ENCODE results near the gene SCN1B.
"Not testable (repeated sequence)": the region's sequence is repeated elsewhere in the genome, so short reads cannot be mapped to it uniquely, and the experiment has no call there.

The SCN1B gene

GRCh38 chr19:35019144-35019543 lies 11.1 kb upstream of the SCN1B start:
- DNase-seq, result no peak

- DNase-seq, result no peak
Measured at GRCh38 chr19:35021016-35021415, 9.3 kb upstream of the SCN1B start.

DNA sequence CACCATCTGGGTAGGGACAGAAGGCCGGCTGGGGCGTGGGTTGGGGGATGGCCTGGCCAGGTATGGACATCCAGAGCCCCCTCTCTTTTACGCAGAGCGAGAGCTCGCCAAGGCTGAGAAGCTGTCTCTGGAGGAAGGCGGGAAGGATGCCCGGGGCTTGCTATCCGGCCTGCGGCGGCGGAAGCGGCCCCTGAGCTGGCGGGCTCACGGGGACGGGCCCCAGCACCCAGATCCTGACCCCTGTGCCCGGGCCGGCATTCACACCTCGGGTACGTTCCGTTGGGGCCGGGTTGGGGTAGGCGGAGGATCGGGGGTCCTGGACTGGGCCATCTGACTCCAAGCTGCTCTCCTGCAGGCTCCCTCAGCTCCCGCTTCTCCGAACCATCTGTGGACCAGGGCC lies 8.7 kb upstream of the SCN1B start:
- no peak for DNase-seq

- no peak for DNase-seq
Measured at GRCh38 chr19:35022460-35022859, 7.8 kb upstream of the SCN1B start.

DNA sequence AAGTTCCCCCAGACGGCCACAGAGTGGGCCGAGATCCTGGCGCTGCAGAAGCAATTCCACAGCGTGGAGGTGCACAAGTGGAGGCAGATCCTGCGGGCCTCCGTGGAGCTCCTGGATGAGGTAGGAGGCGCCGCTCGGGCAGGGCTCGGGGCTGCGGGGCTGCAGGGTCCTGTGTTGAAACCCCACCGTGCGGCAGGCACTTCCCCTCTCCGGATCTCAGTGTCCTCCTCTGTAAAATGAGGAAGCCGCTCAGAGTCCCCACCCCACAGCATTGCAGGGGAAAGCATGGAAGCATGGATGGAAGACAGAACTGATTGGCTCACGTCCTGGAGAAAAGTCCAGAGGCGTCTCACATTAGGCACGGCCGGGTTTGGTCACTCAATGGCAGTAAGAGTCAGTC lies 6.8 kb upstream of the SCN1B start:
- no peak for DNase-seq

DNA sequence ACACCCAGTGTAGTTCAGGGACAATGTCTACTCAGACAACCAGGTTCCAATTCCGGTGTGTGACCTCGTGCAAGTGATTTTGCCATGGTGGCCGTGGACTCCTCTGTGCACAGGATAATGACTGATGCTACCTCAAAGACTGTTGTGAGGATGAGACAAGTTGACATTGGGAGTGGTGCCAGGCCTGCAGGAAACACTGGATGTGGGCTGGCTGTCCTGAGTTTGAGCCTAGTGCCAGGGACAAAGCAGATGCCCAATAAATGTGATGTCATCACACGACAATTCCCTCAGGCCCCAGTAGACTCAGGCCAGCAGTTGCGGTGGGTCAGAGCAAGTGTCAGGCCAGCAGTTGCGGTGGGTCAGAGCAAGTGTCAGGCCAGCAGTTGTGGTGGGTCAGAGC lies 6.2 kb upstream of the SCN1B start:
- no peak for DNase-seq

- no peak for DNase-seq
Measured at GRCh38 chr19:35025969-35026368, 4.3 kb upstream of the SCN1B start.

DNA sequence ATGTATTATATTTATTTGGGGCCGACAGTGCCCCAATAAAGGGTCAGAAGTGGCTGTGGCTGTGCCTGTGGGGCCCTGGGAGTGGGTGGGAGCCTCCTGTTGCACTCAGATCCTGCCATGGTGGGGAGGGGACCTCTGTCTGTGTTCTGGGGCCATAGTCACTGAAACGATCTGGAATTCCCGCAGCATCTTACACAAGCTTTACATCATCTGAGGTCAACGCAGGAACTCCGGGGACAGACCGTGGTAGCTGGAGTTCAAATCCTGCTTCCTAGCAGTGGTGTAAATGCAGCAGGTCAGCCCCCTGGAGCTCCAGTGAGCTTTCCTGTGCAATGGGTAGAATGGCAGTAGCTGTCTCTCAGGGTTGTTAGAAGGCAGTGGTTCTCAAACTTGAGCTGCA lies 3.9 kb upstream of the SCN1B start:
- DNase-seq, result no peak

- no peak for DNase-seq
Measured at GRCh38 chr19:35027009-35027408, 3.3 kb upstream of the SCN1B start.

DNA sequence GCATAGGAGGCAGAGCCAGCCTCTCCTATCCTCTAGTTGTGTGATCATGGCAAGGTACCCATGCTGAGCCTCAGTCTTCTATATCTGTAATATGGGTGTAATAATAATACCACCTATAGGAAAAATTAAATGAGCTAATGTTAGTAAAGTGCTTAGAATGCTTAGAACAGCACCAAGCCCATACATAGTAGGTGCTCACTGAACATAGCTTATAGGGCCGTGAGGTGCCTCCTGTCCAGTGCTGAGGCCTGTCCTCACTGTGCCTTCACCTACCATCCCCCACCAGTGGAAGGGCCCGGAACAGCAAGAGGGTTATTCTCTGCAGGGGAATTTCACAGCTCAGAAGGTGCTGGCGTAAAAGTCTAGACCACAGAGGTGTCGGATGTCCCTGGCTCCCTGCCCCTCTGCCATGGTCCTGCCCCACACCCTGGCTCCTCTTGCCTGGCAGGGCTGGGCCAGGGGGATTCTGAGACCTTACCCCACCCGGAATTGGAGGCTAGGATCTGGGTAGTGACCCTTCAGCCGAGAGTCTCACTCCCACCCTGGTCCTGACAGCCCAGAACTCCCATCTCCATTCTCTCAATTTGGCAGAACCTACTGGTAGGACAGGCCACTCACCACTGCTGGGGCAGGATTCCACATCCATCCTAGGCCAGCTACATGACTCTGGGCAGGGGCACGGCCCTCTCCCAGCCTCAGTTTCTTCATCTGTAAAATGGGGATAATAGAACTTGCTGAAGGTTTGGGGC lies 2.2 kb upstream of the SCN1B start:
- no peak for DNase-seq

DNA sequence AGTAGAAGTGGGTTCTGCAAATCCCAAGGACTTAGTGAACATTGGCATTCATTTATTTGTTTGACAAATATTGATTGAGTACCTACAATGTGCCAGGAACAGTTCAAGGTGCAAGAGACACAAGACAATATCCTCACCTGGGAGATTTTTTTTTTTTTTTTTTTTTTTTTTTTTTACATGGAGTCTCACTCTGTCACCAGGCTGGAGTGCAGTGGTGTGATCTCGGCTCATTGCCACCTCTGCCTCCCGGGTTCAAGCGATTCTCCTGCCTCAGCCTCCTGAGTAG lies 1.7 kb upstream of the SCN1B start:
- DNase-seq, result not testable (repeated sequence)

DNA sequence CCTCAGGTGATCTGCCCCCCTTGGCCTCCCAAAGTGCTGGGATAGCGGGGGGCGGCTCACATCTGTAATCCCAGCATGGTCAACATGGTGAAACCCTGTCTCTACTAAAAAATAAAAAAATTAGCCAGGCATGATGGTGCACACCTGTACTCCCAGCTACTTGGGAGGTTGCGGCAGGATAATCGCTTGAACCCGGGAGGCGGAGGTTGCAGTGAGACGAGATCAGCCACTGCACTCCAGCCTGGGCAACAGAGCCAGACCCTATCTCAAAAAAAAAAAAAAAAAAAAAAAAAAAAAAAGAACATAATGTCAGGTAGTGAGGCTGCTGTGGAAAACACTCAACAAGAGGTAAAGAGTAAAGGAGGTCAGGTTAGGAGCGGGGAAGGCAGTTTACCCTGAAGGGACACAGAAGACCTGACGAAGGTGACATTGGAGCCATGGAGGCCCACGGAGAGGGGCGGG lies 964 bp upstream of the SCN1B start:
- not testable (repeated sequence) for DNase-seq

DNA sequence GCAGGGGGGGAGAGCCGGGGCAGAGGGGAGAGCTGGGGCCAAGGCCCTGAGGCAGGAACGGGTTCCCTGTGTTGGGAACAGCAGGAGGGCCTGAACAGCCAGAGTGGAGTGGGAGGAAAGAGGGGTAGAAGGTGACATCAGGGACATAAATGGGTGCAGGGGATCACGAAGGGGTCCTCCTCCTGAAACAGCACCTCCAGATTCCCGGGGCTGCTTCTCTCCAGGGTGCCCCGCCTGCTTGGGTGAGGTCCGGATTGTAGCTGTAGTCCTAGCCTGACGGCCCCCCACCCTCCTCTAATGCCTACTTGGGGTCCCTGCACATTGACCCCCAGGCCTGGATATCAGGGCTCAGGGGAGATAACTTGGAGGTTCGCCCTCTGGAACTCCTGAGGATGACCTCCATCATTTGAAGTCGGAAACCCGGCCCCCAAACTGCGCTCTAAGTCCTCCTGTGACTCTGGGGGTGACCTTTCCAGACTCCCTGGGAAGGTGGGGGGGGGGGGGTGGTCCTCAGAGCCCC lies 473 bp upstream of the SCN1B start:
- no peak for DNase-seq

DNA sequence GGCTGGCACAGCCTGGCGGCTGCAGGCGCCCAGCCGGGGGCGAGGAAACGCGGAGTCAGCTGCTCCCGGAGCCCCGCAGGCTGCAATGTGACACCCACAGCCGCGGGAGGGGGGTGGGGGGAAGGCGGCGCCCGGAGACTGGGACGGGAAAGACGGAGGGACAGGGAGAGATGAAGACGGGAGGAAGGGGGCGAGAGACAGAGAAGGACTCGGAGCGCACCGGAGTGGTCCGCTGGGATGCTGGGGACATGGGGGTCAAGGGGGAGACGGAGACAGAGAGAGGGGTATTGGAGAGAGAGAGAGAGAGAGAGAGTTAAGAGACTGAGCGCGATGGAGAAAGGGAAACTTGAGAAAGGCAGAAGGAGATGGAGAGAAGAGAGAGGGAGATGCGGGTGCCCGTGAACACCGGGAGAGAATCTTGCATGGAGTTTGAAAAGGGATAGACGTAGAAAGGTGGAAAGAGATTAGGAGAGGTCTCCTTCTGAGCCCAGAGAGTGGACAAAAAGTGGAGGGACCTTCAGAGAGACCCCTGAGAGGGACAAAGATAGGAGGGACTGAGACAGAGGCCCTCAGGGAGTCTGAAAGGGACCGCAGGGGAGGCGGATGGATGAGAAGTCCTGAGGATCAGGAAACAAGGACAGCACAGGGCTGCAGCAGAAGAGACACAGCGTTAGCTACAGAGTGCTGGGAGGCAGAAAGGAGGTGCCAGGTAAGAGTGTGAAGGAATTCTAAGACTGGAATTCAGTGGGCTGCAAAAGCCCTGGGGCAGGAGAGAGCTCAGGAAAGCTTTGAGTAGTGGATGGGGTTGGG lies 1.0 kb downstream of the SCN1B start:
- DNase-seq, result no peak

GRCh38 chr19:35032356-35032865 lies 2.1 kb downstream of the SCN1B start:
- DNase-seq, result no peak

- DNase-seq, result no peak
Measured at GRCh38 chr19:35033067-35034004, 3.1 kb downstream of the SCN1B start.

DNA sequence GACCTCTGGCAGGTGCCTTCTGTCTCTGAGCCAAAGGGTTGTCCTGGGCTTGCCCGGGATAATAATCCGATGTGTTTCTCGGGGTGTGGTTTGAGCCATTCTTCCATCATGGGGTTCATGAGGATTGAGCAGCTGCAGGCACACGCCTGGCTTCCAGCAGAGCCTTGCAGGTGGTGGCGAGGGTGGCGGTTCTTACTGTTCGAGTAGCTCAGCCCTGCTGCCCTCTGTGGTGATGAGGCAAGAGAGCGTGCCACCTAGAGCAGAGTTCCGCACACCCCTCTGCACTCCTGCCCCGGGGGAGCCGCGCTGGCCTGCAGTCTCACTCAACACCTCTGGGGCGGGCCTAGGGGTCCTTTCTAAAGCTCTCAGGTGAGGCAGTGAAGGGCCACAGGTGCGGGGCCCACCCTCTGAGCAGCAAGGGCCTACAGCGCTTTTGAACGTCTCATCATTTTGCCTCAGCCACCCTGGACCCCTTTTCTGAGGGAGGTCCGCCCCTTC lies 3.8 kb downstream of the SCN1B start:
- no peak for DNase-seq

DNA sequence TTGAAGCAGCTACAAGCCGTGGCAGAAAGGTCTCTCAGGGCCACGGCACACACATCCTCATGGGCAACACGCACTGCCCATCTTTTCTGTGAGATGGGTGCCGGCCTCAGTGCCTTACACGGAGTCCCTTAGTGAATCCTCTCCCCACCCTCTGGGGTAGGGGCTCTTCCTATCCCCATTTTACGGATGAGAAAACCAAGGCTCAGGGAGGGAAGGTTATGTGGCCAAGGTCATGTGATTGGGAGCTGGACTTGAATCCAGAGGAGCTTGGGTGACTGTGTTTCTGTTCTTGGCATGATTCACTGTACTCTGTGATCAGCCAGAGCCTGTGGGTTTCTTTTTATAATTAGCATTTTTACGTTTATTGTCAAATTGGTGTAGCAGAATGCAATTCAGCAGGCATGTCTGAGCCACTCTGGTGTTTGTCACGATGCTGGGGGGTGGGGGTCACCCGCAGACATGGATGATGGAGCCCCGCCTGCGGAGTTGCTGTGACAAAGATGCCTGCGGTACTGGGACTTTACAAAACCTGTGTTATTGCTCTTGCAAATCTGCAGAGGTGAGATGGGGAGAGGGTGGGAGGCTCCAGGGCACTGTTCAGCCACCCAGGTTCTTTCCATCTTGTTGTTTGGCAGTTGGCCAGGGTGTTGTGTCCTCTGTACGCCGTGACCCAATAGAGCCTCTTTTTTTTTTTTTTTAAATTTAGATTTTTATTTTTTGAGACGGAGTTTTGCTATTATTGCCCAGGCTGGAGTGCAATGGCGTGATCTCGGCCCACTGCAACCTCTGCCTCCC lies 4.5 kb downstream of the SCN1B start:
- no peak for DNase-seq

DNA sequence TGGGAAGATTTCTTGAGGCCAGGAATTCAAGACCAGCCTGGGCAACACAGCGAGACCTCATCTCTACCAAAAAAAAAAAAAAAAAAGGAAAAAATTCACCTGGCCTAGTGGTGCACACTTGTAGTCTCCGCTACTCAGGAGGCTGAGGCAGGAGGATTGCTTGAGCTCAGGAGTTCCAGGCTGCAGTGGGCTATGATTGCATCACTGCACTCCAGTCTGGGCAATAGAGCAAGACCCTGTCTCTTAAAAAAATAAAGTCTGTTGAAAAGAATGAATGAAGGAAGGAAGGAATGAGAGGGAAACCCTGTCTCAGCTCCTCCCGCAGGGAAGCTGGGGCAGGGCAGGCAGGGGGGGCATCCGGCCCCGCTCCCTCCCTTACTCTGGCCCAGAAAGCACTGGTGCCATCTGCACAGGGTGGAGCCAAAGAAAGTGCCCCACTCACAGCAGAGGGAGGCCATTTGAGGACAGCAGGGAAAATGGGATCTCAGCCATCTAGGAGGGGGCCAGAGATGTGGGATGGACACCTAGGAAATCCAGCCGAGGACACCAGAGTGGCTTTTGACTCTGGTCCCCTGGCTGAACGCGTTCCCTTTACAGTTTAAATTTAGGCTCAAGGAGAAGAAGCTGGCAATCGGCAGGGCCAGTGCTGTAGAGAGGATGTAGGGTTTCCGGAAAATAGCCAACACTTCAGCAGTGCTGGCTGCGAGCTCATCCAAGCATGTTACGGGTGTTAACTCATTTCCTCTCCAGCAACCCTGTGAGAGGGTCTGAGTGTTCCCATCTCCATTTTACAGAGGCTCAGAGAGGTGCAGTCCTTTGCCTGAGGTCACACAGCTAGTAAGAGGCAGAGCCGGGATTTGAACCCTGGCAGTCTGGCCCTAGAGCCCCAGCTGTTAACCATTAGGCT lies 7.7 kb downstream of the SCN1B start:
- DNase-seq, result no peak

DNA sequence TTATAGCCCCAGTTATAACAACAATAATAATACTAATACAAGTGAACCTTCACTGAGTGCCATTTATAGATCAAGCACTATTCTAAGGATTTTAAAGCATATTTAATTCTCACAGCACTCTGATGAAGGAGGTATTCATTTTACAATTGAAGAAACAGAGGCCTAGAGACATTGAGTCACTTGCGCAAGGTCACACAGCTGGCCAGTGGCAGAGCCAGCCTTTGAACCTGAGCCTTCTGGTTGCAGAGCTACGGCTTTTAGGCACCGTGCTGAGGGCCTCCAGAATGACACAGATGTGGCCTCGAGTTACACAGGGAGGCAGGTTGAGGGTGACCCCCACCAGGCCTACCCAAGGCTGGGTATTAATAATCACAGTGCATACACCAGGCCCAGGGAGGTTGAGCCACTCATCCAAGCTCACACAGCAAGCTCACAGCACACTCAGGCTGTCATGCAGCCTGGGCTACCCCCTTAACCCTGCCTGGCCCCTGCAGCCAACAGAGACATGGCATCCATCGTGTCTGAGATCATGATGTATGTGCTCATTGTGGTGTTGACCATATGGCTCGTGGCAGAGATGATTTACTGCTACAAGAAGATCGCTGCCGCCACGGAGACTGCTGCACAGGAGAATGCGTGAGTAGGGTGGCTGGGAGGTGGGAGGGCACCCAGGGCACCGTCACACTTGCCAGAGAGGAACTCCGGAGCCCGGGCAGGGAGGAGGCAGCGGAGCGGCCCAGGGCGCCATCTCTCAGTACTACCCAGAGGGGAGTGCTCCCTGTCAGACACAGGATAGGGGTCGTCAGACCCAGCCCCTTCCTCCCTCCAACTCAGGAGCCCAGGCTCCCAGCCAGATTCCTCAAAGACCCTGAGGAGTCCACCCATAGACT lies 8.6 kb downstream of the SCN1B start:
- DNase-seq, result no peak

Measured in activated naive CD4-positive, alpha-beta T cell treated with anti-CD3 and anti-CD28 coated beads, Interleukin-2, amount 50 U/mL, for 16 hours (primary cell).